HEK293 (cell line): ENCODE data around the gene ZNF211.

ENCODE experiments used
- CTCF ChIP-seq: fragments of 450-650 bp; formaldehyde crosslinking; IDR thresholded peaks from 2 replicates; pipeline ENCODE4 v1.5.1; 2016; ENCODE audit warnings: missing biosample characterization, missing genetic modification characterization
- FEZF1 ChIP-seq: fragments of 450-650 bp; formaldehyde crosslinking; IDR thresholded peaks from 2 replicates; pipeline ENCODE4 v1.5.1; 2016; ENCODE audit warnings: missing biosample characterization, missing genetic modification characterization
- GLI2 ChIP-seq: fragments of 450-650 bp; formaldehyde crosslinking; IDR thresholded peaks from 2 replicates; pipeline ENCODE4; 2017; ENCODE audit warnings: missing biosample characterization, missing genetic modification characterization, low read depth, borderline replicate concordance
- GLIS2 ChIP-seq: fragments of 450-650 bp; formaldehyde crosslinking; IDR thresholded peaks from 2 replicates; pipeline ENCODE4 v1.5.1; 2016; ENCODE audit warnings: missing biosample characterization, missing genetic modification characterization
- KLF1 ChIP-seq: fragments of 450-650 bp; formaldehyde crosslinking; IDR thresholded peaks from 2 replicates; pipeline ENCODE4 v1.5.1; 2016; ENCODE audit warnings: missing biosample characterization, missing genetic modification characterization
- PRDM4 ChIP-seq: fragments of 450-650 bp; formaldehyde crosslinking; IDR thresholded peaks from 2 replicates; pipeline ENCODE4 v1.5.1; 2017; ENCODE audit warnings: missing biosample characterization, missing genetic modification characterization
- REPIN1 ChIP-seq: fragments of 450-650 bp; formaldehyde crosslinking; IDR thresholded peaks from 2 replicates; pipeline ENCODE4 v1.5.1; 2017; ENCODE audit warnings: missing biosample characterization, missing genetic modification characterization, low read depth
- SP3 ChIP-seq: fragments of 450-650 bp; formaldehyde crosslinking; IDR thresholded peaks from 2 replicates; pipeline ENCODE4 v1.5.1; 2016; ENCODE audit warnings: missing biosample characterization, missing genetic modification characterization
- TCF7L2 ChIP-seq: IDR thresholded peaks from 2 replicates; pipeline ENCODE4 v1.6.1; 2011; ENCODE audit warnings: low read depth, mild to moderate bottlenecking, inconsistent platforms, low read length, moderate library complexity, borderline replicate concordance
- ZBTB1 ChIP-seq: fragments of 450-650 bp; formaldehyde crosslinking; IDR thresholded peaks from 2 replicates; pipeline ENCODE4 v1.5.1; 2016; ENCODE audit warnings: missing biosample characterization, missing genetic modification characterization
- ZBTB7A ChIP-seq: fragments of 450-650 bp; formaldehyde crosslinking; IDR thresholded peaks from 2 replicates; pipeline ENCODE4 v1.5.1; 2016; ENCODE audit warnings: low read depth, missing biosample characterization, missing genetic modification characterization
- ZFP41 ChIP-seq: fragments of 450-650 bp; formaldehyde crosslinking; IDR thresholded peaks from 2 replicates; pipeline ENCODE4 v1.5.1; 2016; ENCODE audit warnings: missing biosample characterization, missing genetic modification characterization, borderline replicate concordance
- ZNF10 ChIP-seq: fragments of 450-650 bp; formaldehyde crosslinking; IDR thresholded peaks from 2 replicates; pipeline ENCODE4 v1.5.1; 2017; ENCODE audit warnings: missing biosample characterization, missing genetic modification characterization
- ZNF132 ChIP-seq: fragments of 450-650 bp; formaldehyde crosslinking; IDR thresholded peaks from 2 replicates; pipeline ENCODE4 v1.5.1; 2017; ENCODE audit warnings: missing biosample characterization, missing genetic modification characterization, borderline replicate concordance
- ZNF133 ChIP-seq: fragments of 450-650 bp; formaldehyde crosslinking; IDR thresholded peaks from 2 replicates; pipeline ENCODE4 v1.5.1; 2016; ENCODE audit warnings: missing biosample characterization, missing genetic modification characterization
- ZNF239 ChIP-seq: fragments of 450-650 bp; formaldehyde crosslinking; IDR thresholded peaks from 2 replicates; pipeline ENCODE4 v1.5.1; 2016; ENCODE audit warnings: missing biosample characterization, missing genetic modification characterization
- ZNF24 ChIP-seq: fragments of 450-650 bp; formaldehyde crosslinking; IDR thresholded peaks from 2 replicates; pipeline ENCODE4 v1.5.1; 2016; ENCODE audit warnings: missing biosample characterization, missing genetic modification characterization
- ZNF302 ChIP-seq: fragments of 450-650 bp; formaldehyde crosslinking; IDR thresholded peaks from 2 replicates; pipeline ENCODE4 v1.5.1; 2016; ENCODE audit warnings: missing biosample characterization, missing genetic modification characterization, low read depth
- ZNF394 ChIP-seq: fragments of 450-650 bp; formaldehyde crosslinking; IDR thresholded peaks from 2 replicates; pipeline ENCODE4 v1.5.1; 2016; ENCODE audit warnings: missing biosample characterization, missing genetic modification characterization, mild to moderate bottlenecking, moderate library complexity, borderline replicate concordance
- ZNF426 ChIP-seq: fragments of 450-650 bp; formaldehyde crosslinking; IDR thresholded peaks from 2 replicates; pipeline ENCODE4 v1.5.1; 2017; ENCODE audit warnings: missing biosample characterization, missing genetic modification characterization, mild to moderate bottlenecking, inconsistent platforms, moderate library complexity
- ZNF48 ChIP-seq: fragments of 450-650 bp; formaldehyde crosslinking; IDR thresholded peaks from 2 replicates; pipeline ENCODE4 v1.5.1; 2016; ENCODE audit warnings: missing biosample characterization, missing genetic modification characterization
- ZNF510 ChIP-seq: fragments of 450-650 bp; formaldehyde crosslinking; IDR thresholded peaks from 2 replicates; pipeline ENCODE4 v1.5.1; 2018; ENCODE audit warnings: mild to moderate bottlenecking, missing genetic modification characterization, missing biosample characterization; ENCODE audit not compliant: insufficient replicate concordance
- ZNF521 ChIP-seq: fragments of 450-650 bp; formaldehyde crosslinking; IDR thresholded peaks from 2 replicates; pipeline ENCODE4 v1.5.1; 2017; ENCODE audit warnings: missing biosample characterization, mild to moderate bottlenecking, missing genetic modification characterization
- ZNF560 ChIP-seq: fragments of 450-650 bp; formaldehyde crosslinking; IDR thresholded peaks from 2 replicates; pipeline ENCODE4 v1.5.1; 2017; ENCODE audit warnings: missing biosample characterization, missing genetic modification characterization, borderline replicate concordance
- ZNF610 ChIP-seq: fragments of 450-650 bp; formaldehyde crosslinking; IDR thresholded peaks from 2 replicates; pipeline ENCODE4 v1.5.1; 2016; ENCODE audit warnings: missing biosample characterization, missing genetic modification characterization, borderline replicate concordance
- ZNF623 ChIP-seq: fragments of 450-650 bp; formaldehyde crosslinking; IDR thresholded peaks from 2 replicates; pipeline ENCODE4 v1.5.1; 2016; ENCODE audit warnings: missing biosample characterization, missing genetic modification characterization
- ZNF776 ChIP-seq: fragments of 450-650 bp; formaldehyde crosslinking; IDR thresholded peaks from 2 replicates; pipeline ENCODE4 v1.5.0; 2017; ENCODE audit warnings: missing biosample characterization, missing genetic modification characterization, borderline replicate concordance
- ZNF837 ChIP-seq: fragments of 450-650 bp; formaldehyde crosslinking; IDR thresholded peaks from 2 replicates; pipeline ENCODE4 v1.5.1; 2016; ENCODE audit warnings: missing biosample characterization, missing genetic modification characterization
- ZXDB ChIP-seq: fragments of 450-650 bp; formaldehyde crosslinking; IDR thresholded peaks from 2 replicates; pipeline ENCODE4 v1.5.1; 2016; ENCODE audit warnings: missing biosample characterization, missing genetic modification characterization
- TF ChIP-seq, protein P1 (sequence below): fragments of 450-650 bp; formaldehyde crosslinking; IDR thresholded peaks from 2 replicates; pipeline ENCODE4 v1.5.1; 2016; ENCODE audit warnings: missing biosample characterization, missing genetic modification characterization, low read depth
- TF ChIP-seq, protein P2 (sequence below): fragments of 450-650 bp; formaldehyde crosslinking; IDR thresholded peaks from 2 replicates; pipeline ENCODE4 v1.5.1; 2016; ENCODE audit warnings: missing biosample characterization, missing genetic modification characterization, low read depth

ZNF211 gene

GRCh38 chr19:57664269-57665127 lies 31.5 kb downstream of the ZNF211 start (continued):
- no peak for TF ChIP-seq ZFP41
- no peak for TF ChIP-seq GLI2
- peak; percentile 58; the same call in 1 of the 2 replicates for TF ChIP-seq ZXDB (tag by site-specific recombination)
- TF ChIP-seq ZNF776 (tag by site-specific recombination), result no peak
- no peak for TF ChIP-seq ZNF10 (tag by site-specific recombination)
- no peak for TF ChIP-seq ZNF521 (tag by site-specific recombination)
- TF ChIP-seq ZNF510 (tag by site-specific recombination), result no peak
- TF ChIP-seq TCF7L2, result no peak
- TF ChIP-seq REPIN1 (tag by site-specific recombination), result no peak
- TF ChIP-seq ZNF24, result no peak
- TF ChIP-seq, protein P1, sequence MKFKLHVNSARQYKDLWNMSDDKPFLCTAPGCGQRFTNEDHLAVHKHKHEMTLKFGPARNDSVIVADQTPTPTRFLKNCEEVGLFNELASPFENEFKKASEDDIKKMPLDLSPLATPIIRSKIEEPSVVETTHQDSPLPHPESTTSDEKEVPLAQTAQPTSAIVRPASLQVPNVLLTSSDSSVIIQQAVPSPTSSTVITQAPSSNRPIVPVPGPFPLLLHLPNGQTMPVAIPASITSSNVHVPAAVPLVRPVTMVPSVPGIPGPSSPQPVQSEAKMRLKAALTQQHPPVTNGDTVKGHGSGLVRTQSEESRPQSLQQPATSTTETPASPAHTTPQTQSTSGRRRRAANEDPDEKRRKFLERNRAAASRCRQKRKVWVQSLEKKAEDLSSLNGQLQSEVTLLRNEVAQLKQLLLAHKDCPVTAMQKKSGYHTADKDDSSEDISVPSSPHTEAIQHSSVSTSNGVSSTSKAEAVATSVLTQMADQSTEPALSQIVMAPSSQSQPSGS (tag by site-specific recombination), result no peak
- no peak for TF ChIP-seq ZNF623 (tag by site-specific recombination)
- TF ChIP-seq ZNF133 (tag by site-specific recombination), result no peak
- TF ChIP-seq ZBTB1 (tag by site-specific recombination), result no peak
- no peak for TF ChIP-seq ZNF302 (tag by site-specific recombination)
- TF ChIP-seq FEZF1 (tag by site-specific recombination), result no peak
- TF ChIP-seq SP3, result peak; percentile 57
- TF ChIP-seq ZNF394 (tag by site-specific recombination), result 0 out of 2 replicates have a peak, but pooled peaks have one; percentile 11
- TF ChIP-seq ZNF837 (tag by site-specific recombination), result no peak
- TF ChIP-seq ZNF610 (tag by site-specific recombination), result no peak; the same call in 1 of the 2 replicates
- no peak for TF ChIP-seq CTCF (tag by site-specific recombination)
- TF ChIP-seq ZNF239 (tag by site-specific recombination), result no peak
- TF ChIP-seq, protein P2, sequence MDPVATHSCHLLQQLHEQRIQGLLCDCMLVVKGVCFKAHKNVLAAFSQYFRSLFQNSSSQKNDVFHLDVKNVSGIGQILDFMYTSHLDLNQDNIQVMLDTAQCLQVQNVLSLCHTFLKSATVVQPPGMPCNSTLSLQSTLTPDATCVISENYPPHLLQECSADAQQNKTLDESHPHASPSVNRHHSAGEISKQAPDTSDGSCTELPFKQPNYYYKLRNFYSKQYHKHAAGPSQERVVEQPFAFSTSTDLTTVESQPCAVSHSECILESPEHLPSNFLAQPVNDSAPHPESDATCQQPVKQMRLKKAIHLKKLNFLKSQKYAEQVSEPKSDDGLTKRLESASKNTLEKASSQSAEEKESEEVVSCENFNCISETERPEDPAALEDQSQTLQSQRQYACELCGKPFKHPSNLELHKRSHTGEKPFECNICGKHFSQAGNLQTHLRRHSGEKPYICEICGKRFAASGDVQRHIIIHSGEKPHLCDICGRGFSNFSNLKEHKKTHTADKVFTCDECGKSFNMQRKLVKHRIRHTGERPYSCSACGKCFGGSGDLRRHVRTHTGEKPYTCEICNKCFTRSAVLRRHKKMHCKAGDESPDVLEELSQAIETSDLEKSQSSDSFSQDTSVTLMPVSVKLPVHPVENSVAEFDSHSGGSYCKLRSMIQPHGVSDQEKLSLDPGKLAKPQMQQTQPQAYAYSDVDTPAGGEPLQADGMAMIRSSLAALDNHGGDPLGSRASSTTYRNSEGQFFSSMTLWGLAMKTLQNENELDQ (tag by site-specific recombination), result no peak
- peak; percentile 63 for TF ChIP-seq KLF1 (tag by site-specific recombination)
- no peak for TF ChIP-seq ZBTB7A (tag by site-specific recombination)
- TF ChIP-seq PRDM4 (tag by site-specific recombination), result no peak
- TF ChIP-seq ZNF560 (tag by site-specific recombination), result no peak
- peak; percentile 62 for TF ChIP-seq GLIS2
- TF ChIP-seq ZNF48 (tag by site-specific recombination), result no peak
- TF ChIP-seq ZNF132 (tag by site-specific recombination), result no peak
- TF ChIP-seq ZNF426 (tag by site-specific recombination), result no peak
